Upper lobe of left lung (tissue), 4 donors: ENCODE measurements around the gene TRAPPC5.

Experiments used
- POLR2A ChIP-seq, 4 donors: fragments of 450-650 bp; IDR thresholded peaks; one replicate each; pipeline ENCODE4 v1.5.1; 2016 to 2017; ENCODE audit warnings: antibody characterized with exemption in 4 of 4, mild to moderate bottlenecking in 2 of 4
- POLR2AphosphoS5 ChIP-seq, 2 donors: sonication (generic); formaldehyde crosslinking; IDR thresholded peaks; one replicate each; pipeline ENCODE4 v1.5.1; 2017; ENCODE audit warnings: antibody characterized with exemption in 2 of 2
- TF ChIP-seq, protein P1 (sequence below), 6 experiments: fragments of 450-650 bp in 4 of 6; fragments of 200-600 bp in 2 of 6; sonication (generic) in 2 of 6; IDR thresholded peaks; one replicate each; pipeline ENCODE4 v1.5.1; 2016 to 2019; ENCODE audit warnings: antibody characterized with exemption in 6 of 6

DNA sequence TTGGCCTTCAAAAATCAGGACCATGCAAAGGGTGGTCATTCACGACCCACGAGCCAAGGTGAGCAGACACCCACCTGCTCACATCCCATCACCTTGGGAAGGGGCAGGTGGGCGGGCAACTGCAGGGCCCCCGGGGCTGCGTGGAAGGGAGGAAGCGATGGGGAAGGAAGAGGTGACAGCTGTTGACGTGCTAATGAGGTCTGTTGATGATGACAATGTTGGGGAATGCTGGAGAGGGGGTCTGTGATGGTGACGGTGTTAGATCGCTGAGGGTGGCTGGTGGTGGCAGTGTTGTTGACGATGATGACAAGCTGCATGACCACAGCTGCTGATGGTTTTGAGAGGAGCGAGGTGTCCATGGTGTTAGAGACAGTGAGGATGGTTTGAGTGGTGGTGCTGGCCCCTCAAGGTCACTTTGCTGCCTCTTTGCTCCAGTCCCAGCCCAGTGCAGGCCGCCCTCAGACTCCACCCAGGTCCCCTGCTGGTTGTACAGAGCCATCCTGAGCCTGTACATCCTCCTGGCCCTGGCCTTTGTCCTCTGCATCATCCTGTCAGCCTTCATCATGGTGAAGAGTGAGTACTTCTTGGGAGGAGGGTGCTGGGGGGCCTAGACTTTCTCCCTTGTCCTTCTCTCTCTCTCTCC lies 2.8 kb upstream of the TRAPPC5 start:
- TF ChIP-seq, protein P1, sequence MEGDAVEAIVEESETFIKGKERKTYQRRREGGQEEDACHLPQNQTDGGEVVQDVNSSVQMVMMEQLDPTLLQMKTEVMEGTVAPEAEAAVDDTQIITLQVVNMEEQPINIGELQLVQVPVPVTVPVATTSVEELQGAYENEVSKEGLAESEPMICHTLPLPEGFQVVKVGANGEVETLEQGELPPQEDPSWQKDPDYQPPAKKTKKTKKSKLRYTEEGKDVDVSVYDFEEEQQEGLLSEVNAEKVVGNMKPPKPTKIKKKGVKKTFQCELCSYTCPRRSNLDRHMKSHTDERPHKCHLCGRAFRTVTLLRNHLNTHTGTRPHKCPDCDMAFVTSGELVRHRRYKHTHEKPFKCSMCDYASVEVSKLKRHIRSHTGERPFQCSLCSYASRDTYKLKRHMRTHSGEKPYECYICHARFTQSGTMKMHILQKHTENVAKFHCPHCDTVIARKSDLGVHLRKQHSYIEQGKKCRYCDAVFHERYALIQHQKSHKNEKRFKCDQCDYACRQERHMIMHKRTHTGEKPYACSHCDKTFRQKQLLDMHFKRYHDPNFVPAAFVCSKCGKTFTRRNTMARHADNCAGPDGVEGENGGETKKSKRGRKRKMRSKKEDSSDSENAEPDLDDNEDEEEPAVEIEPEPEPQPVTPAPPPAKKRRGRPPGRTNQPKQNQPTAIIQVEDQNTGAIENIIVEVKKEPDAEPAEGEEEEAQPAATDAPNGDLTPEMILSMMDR (IDR thresholded peaks at IDR 0.05) = peak in 1 of 6 experiments; percentile 24
- TF ChIP-seq POLR2A (IDR thresholded peaks at IDR 0.05) (no peak), POLR2AphosphoS5 (IDR thresholded peaks at IDR 0.05) (no peak)
